Mesenchymal stem cell (in vitro differentiated cells and primary cell): ENCODE measurements around the gene LPP.

Experiments used
- DNase-seq: peaks from one replicate; pipeline ENCODE4 v3.0.0-alpha.2; 2013
- H2AFZ ChIP-seq: one replicate; pipeline ENCODE4 v1.6.1; 2013; ENCODE audit warnings: low read depth, mild to moderate bottlenecking, control low read depth, inconsistent platforms, low read length, moderate library complexity
- H2AK5ac ChIP-seq: 2 replicates; pipeline ENCODE4 v1.6.1; 2013; ENCODE audit warnings: low read length, moderate library complexity, mild to moderate bottlenecking, inconsistent platforms; ENCODE audit not compliant: severe bottlenecking
- H2BK120ac ChIP-seq: one replicate; pipeline ENCODE4 v1.6.1; 2013; ENCODE audit warnings: low read depth, mild to moderate bottlenecking, inconsistent platforms, low read length, moderate library complexity
- H2BK12ac ChIP-seq, 2 experiments: one replicate each; pipeline ENCODE4 v1.6.1; 2013; ENCODE audit warnings: inconsistent platforms in 2 of 2, low read length in 2 of 2, mild to moderate bottlenecking in 2 of 2, moderate library complexity in 2 of 2, control low read depth in 1 of 2
- H2BK15ac ChIP-seq: one replicate; pipeline ENCODE4 v1.6.1; 2013; ENCODE audit warnings: mild to moderate bottlenecking, low read depth, inconsistent platforms; ENCODE audit not compliant: poor library complexity, severe bottlenecking
- H2BK5ac ChIP-seq: 2 replicates; pipeline ENCODE4 v1.6.1; 2013; ENCODE audit warnings: low read depth, mild to moderate bottlenecking, low read length, control low read depth, inconsistent platforms; ENCODE audit not compliant: poor library complexity, severe bottlenecking
- H3K14ac ChIP-seq, 2 experiments: one replicate each; pipeline ENCODE4 v1.6.1; 2013; ENCODE audit warnings: inconsistent platforms in 2 of 2, low read length in 2 of 2, control low read depth in 1 of 2, mild to moderate bottlenecking in 1 of 2, moderate library complexity in 1 of 2
- H3K18ac ChIP-seq, 2 experiments: one replicate each; pipeline ENCODE4 v1.6.1; 2013; ENCODE audit warnings: inconsistent platforms in 2 of 2, low read length in 2 of 2, control low read depth in 1 of 2, low read depth in 1 of 2, mild to moderate bottlenecking in 1 of 2
- H3K23ac ChIP-seq, 2 experiments: one replicate each; pipeline ENCODE4 v1.6.1; 2013; ENCODE audit warnings: inconsistent platforms in 2 of 2, low read length in 2 of 2, mild to moderate bottlenecking in 2 of 2, moderate library complexity in 2 of 2, control low read depth in 1 of 2
- H3K27ac ChIP-seq: 2 replicates; pipeline ENCODE4 v1.5.1; 2013; ENCODE audit warnings: mild to moderate bottlenecking, moderate library complexity, low read length, control low read depth, inconsistent platforms; ENCODE audit not compliant: poor library complexity, severe bottlenecking
- H3K27me3 ChIP-seq, 2 experiments: 2 replicates each; pipeline versions ENCODE4 v1.6.1 to v1.7.0; 2013; ENCODE audit warnings: low read length in 2 of 2, mild to moderate bottlenecking in 2 of 2, moderate library complexity in 2 of 2, control low read depth in 1 of 2, inconsistent platforms in 1 of 2; ENCODE audit not compliant: control insufficient read depth in 1 of 2, insufficient read depth in 1 of 2
- H3K36me3 ChIP-seq, 2 experiments: 2 replicates each; pipeline versions ENCODE4 v1.6.1 to v1.7.0; 2013; ENCODE audit warnings: low read length in 2 of 2, control low read depth in 1 of 2, inconsistent platforms in 1 of 2, low read depth in 1 of 2, mild to moderate bottlenecking in 1 of 2; ENCODE audit not compliant: insufficient read depth in 2 of 2, control insufficient read depth in 1 of 2
- H3K4ac ChIP-seq, 2 experiments: one replicate each; pipeline ENCODE4 v1.6.1; 2013; ENCODE audit warnings: inconsistent platforms in 2 of 2, low read length in 2 of 2, mild to moderate bottlenecking in 2 of 2, moderate library complexity in 2 of 2, control low read depth in 1 of 2, low read depth in 1 of 2
- H3K4me1 ChIP-seq: 2 replicates; pipeline ENCODE4 v1.6.1; 2013; ENCODE audit warnings: low read depth, low read length, control low read depth; ENCODE audit not compliant: control insufficient read depth, insufficient read depth
- H3K4me2 ChIP-seq: 2 replicates; pipeline ENCODE4 v1.6.1; 2013; ENCODE audit warnings: low read length, mild to moderate bottlenecking, inconsistent platforms; ENCODE audit not compliant: poor library complexity, severe bottlenecking
- H3K4me3 ChIP-seq, 2 experiments: 2 replicates each; pipeline versions ENCODE4 v1.5.1 to v1.7.0; 2013; ENCODE audit warnings: low read length in 2 of 2, mild to moderate bottlenecking in 2 of 2, control low read depth in 1 of 2, low read depth in 1 of 2; ENCODE audit not compliant: insufficient read depth in 1 of 2
- H3K79me1 ChIP-seq: replicated peaks from 2 replicates; pipeline ENCODE4 v1.6.1; 2013; ENCODE audit warnings: mild to moderate bottlenecking, control low read depth, low read length, inconsistent platforms; ENCODE audit not compliant: poor library complexity, severe bottlenecking
- H3K9ac ChIP-seq: 2 replicates; pipeline ENCODE4 v1.7.0; 2013; ENCODE audit warnings: mild to moderate bottlenecking, low read length, moderate library complexity
- H3K9me3 ChIP-seq: 2 replicates; pipeline ENCODE4 v1.7.0; 2013; ENCODE audit warnings: mild to moderate bottlenecking, low read length; ENCODE audit not compliant: control insufficient read depth
- H4K8ac ChIP-seq: one replicate; pipeline ENCODE4 v1.6.1; 2013; ENCODE audit warnings: inconsistent platforms, mild to moderate bottlenecking, low read length, moderate library complexity
- H4K91ac ChIP-seq: one replicate; pipeline ENCODE4 v1.6.1; 2013; ENCODE audit warnings: mild to moderate bottlenecking, low read length, inconsistent platforms
- WGBS: methylation state at CpG from one replicate; pipeline ENCODE4 v1.1.7; 2013; ENCODE audit warnings: mixed read lengths; 5-methylcytosine and 5-hydroxymethylcytosine counted together

Gene LPP

GRCh38 chr3:188380252-188380651 is 226.3 kb downstream of the LPP start:
- DNase-seq, result no peak
- Histone ChIP-seq H2BK120ac (no peak overlapping the region), H2AFZ (no peak overlapping the region), H3K36me3 (peaks cover 0 to 3% of the 10 kb centered on the region in 2 experiments), H3K14ac (no peak overlapping the region), H4K8ac (no peak overlapping the region), H3K27me3 (no peaks in the 10 kb centered on the region), H2BK12ac (no peak overlapping the region), H3K79me1 (peaks cover 9% of the 10 kb centered on the region), H3K23ac (no peak overlapping the region), H3K4me2 (no peak overlapping the region), H4K91ac (no peak overlapping the region), H2AK5ac (no peak overlapping the region), H2BK5ac (no peak overlapping the region), H3K9ac (no peak overlapping the region), H3K4me3 (no peak overlapping the region), H3K4me1 (peaks cover 5% of the 10 kb centered on the region), H3K18ac (no peak overlapping the region), H3K27ac (no peak overlapping the region), H3K4ac (no peak overlapping the region), H2BK15ac (no peak overlapping the region), H3K9me3 (no peaks in the 10 kb centered on the region)
- 98% methylated on average over 2 of the region's 2 CpGs for WGBS

DNA sequence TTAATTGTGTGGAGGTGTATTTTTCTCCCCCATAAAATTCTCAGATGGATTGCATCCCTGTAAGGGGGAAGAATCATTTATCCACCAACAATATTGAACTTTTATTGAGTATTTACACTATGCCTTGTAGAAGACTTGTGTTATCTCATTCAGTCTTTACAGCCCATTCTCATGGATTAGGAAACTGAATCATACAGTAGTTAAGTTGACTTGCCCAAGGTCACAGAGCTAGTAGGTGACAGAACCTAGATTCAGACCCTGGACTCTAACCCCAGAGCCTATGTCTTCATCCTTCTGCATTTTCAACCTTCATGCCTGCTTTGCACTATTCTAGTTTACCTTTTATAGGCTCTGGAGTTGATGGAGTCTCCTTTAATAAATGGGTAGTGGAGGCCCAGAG is 226.8 kb downstream of the LPP start:
- Histone ChIP-seq H3K9ac (no peak overlapping the region), H3K9me3 (no peaks in the 10 kb centered on the region), H3K18ac (no peak overlapping the region), H3K4me2 (no peak overlapping the region), H2BK15ac (no peak overlapping the region), H3K79me1 (peaks cover 10% of the 10 kb centered on the region), H4K91ac (no peak overlapping the region), H3K36me3 (peaks cover 0 to 3% of the 10 kb centered on the region in 2 experiments), H2AK5ac (no peak overlapping the region), H3K27ac (no peak overlapping the region), H2AFZ (no peak overlapping the region), H3K4me3 (no peak overlapping the region), H3K14ac (no peak overlapping the region), H2BK120ac (no peak overlapping the region), H4K8ac (no peak overlapping the region), H2BK5ac (no peak overlapping the region), H2BK12ac (no peak overlapping the region), H3K4me1 (peaks cover 6% of the 10 kb centered on the region), H3K27me3 (no peaks in the 10 kb centered on the region), H3K4ac (no peak overlapping the region), H3K23ac (no peak overlapping the region)
- no peak for DNase-seq

- Histone ChIP-seq H3K9me3 (no peaks in the 10 kb centered on the region), H3K23ac (no peak overlapping the region), H3K4ac (no peak overlapping the region), H3K79me1 (peaks cover 10% of the 10 kb centered on the region), H3K14ac (no peak overlapping the region), H2AK5ac (no peak overlapping the region), H3K4me3 (no peak overlapping the region), H4K8ac (no peak overlapping the region), H3K4me2 (no peak overlapping the region), H3K9ac (no peak overlapping the region), H2BK5ac (no peak overlapping the region), H2BK15ac (no peak overlapping the region), H2AFZ (no peak overlapping the region), H3K27ac (no peak overlapping the region), H2BK120ac (no peak overlapping the region), H2BK12ac (no peak overlapping the region), H4K91ac (no peak overlapping the region), H3K27me3 (no peaks in the 10 kb centered on the region), H3K36me3 (peaks cover 0 to 2% of the 10 kb centered on the region in 2 experiments), H3K18ac (no peak overlapping the region), H3K4me1 (peaks cover 6% of the 10 kb centered on the region)
- no CpG with 5 or more reads among the region's 3 CpGs for WGBS
- no peak for DNase-seq
Observed at GRCh38 chr3:188383748-188384147, 229.8 kb downstream of the LPP start.

GRCh38 chr3:188385295-188385694 is 231.3 kb downstream of the LPP start:
- no peak overlapping the region for H2BK120ac ChIP-seq
- H3K4me2 ChIP-seq, result no peak overlapping the region
- peak overlapping the region; percentile 84 for H2AK5ac ChIP-seq
- peaks cover 4% of the 10 kb centered on the region for H3K4me1 ChIP-seq
- H3K79me1 ChIP-seq, result peaks cover 15% of the 10 kb centered on the region
- H2BK12ac ChIP-seq, result no peak overlapping the region
- no peak overlapping the region for H3K23ac ChIP-seq
- H4K8ac ChIP-seq, result no peak overlapping the region
- no peaks in the 10 kb centered on the region for H3K36me3 ChIP-seq
- H3K14ac ChIP-seq, result no peak overlapping the region
- no peaks in the 10 kb centered on the region for H3K9me3 ChIP-seq
- no peak overlapping the region for H4K91ac ChIP-seq
- H3K4me3 ChIP-seq, result no peak overlapping the region
- H3K27ac ChIP-seq, result peak overlapping the region; percentile 34
- no peak overlapping the region for H3K9ac ChIP-seq
- H2BK15ac ChIP-seq, result no peak overlapping the region
- WGBS, result 63% methylated on average over 3 of the region's 4 CpGs
- no peak overlapping the region for H2AFZ ChIP-seq
- H3K27me3 ChIP-seq, result no peaks in the 10 kb centered on the region
- peak; percentile 53 for DNase-seq
- peak overlapping the region in 1 of 2 experiments; percentile 41 for H3K4ac ChIP-seq
- no peak overlapping the region for H2BK5ac ChIP-seq
- no peak overlapping the region for H3K18ac ChIP-seq
